NB4 (cell line): Measurements from ENCODE around the gene CLTRN.

Experiments
- MYC ChIP-seq: IDR thresholded peaks from 2 replicates; pipeline ENCODE4 v1.6.1; 2011; ENCODE audit warnings: low read depth, low read length
- POLR2A ChIP-seq: IDR thresholded peaks from 2 replicates; pipeline ENCODE4 v1.6.1; 2011; ENCODE audit warnings: mild to moderate bottlenecking; ENCODE audit not compliant: insufficient read length; ENCODE audit errors: extremely low read depth
- TF ChIP-seq, protein P1 (sequence below): IDR thresholded peaks from one replicate; pipeline ENCODE4 v1.5.1; 2012; ENCODE audit warnings: low read depth, low read length
- TF ChIP-seq, protein P2 (sequence below): IDR thresholded peaks from 2 replicates; pipeline ENCODE4 v1.6.1; 2011; ENCODE audit warnings: low read depth, low read length

DNA sequence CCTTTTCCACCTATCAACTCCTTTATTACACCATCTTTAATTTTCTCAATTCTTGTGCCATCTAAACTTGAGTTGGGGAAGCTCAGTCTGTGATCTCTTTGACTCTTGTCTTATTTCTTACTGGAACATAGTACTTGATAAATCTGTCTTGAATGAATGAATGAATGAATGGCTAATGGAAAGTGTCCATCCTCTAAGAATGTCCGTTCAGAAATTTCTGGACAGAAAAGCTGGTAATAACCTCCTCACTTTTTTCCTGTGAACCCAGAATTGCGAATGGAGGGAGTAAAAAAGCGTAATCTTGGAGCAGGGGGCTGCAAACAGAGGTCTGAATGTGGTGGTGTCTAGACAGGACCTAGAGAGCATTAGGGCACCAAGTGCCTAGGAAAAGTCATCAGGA is 9.4 kb upstream of the CLTRN start:
- TF ChIP-seq, protein P1, sequence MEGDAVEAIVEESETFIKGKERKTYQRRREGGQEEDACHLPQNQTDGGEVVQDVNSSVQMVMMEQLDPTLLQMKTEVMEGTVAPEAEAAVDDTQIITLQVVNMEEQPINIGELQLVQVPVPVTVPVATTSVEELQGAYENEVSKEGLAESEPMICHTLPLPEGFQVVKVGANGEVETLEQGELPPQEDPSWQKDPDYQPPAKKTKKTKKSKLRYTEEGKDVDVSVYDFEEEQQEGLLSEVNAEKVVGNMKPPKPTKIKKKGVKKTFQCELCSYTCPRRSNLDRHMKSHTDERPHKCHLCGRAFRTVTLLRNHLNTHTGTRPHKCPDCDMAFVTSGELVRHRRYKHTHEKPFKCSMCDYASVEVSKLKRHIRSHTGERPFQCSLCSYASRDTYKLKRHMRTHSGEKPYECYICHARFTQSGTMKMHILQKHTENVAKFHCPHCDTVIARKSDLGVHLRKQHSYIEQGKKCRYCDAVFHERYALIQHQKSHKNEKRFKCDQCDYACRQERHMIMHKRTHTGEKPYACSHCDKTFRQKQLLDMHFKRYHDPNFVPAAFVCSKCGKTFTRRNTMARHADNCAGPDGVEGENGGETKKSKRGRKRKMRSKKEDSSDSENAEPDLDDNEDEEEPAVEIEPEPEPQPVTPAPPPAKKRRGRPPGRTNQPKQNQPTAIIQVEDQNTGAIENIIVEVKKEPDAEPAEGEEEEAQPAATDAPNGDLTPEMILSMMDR: no peak
- TF ChIP-seq POLR2A (no peak), MYC (no peak)
- TF ChIP-seq, protein P2, sequence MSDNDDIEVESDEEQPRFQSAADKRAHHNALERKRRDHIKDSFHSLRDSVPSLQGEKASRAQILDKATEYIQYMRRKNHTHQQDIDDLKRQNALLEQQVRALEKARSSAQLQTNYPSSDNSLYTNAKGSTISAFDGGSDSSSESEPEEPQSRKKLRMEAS: no peak
